Spinal cord (tissue), 10 donors: ENCODE data around the gene LRRFIP1. TPM values are rescaled to one million over a fixed set of nuclear protein-coding genes. Genes with fewer than 3 reads are reported as not detected.
"Not testable (repeated sequence)": the region's sequence is repeated elsewhere in the genome, so short reads cannot be mapped to it uniquely, and the experiment has no call there.

ENCODE experiments used
- DNase-seq, 6 donors: peaks; one replicate each; pipeline versions ENCODE4 v3.0.0 to v3.0.0-alpha.2; 2013 to 2015; ENCODE audit warnings: low spot score in 6 of 6, low read depth in 4 of 6
- H3K27ac ChIP-seq: one replicate; pipeline ENCODE4 v1.5.1; 2013; ENCODE audit warnings: low read depth, low read length, control low read depth
- H3K27me3 ChIP-seq: one replicate; pipeline ENCODE4 v1.6.1; 2013; ENCODE audit warnings: low read length; ENCODE audit not compliant: control insufficient read depth, insufficient read depth
- H3K36me3 ChIP-seq: one replicate; pipeline ENCODE4 v1.6.1; 2013; ENCODE audit warnings: low read length; ENCODE audit not compliant: control insufficient read depth, insufficient read depth
- H3K4me1 ChIP-seq: one replicate; pipeline ENCODE4 v1.6.1; 2013; ENCODE audit warnings: low read length; ENCODE audit not compliant: control insufficient read depth, insufficient read depth
- H3K4me3 ChIP-seq: one replicate; pipeline ENCODE4 v1.5.1; 2013; ENCODE audit warnings: low read depth, low read length, control low read depth
- H3K9me3 ChIP-seq: one replicate; pipeline ENCODE4 v1.6.1; 2013; ENCODE audit warnings: low read length; ENCODE audit not compliant: control insufficient read depth, insufficient read depth
- WGBS: methylation state at CpG from one replicate; pipeline ENCODE4 v1.1.5; 2013; ENCODE audit warnings: missing lambda C conversion rate; ENCODE audit not compliant: insufficient coverage; 5-methylcytosine and 5-hydroxymethylcytosine counted together
- polyA plus RNA-seq, 2 donors: library from polyadenylated mRNA; unstranded; fragments of 120-200 nt; gene quantifications; one replicate each; pipeline ENCODE4 v1.2.1, GENCODE V29; 2013; ENCODE audit not compliant: insufficient read length in 2 of 2
- total RNA-seq, 2 donors: library from RNA; depleted of rRNA in 1 of 2; stranded (reverse); fragments of 120-200 nt in 1 of 2; fragments of >200 nt in 1 of 2; gene quantifications; one replicate each; pipeline versions ENCODE4 v1.2.3 to v1.2.4, GENCODE V29; 2013 to 2014
- donor health status: healthy.

Gene LRRFIP1
- total and polyA plus RNA-seq, 4 donors: 36.5 to 56.1 (median 55.2) TPM

GRCh38 chr2:237746302-237747080, 119.1 kb downstream of the LRRFIP1 start:
- 80% methylated on average over 9 of the region's 15 CpGs for WGBS
- peaks cover 6% of the 10 kb centered on the region for H3K4me1 ChIP-seq
- no peak overlapping the region for H3K27ac ChIP-seq
- no peak overlapping the region for H3K4me3 ChIP-seq
- H3K27me3 ChIP-seq: no peaks in the 10 kb centered on the region
- peaks cover 17% of the 10 kb centered on the region for H3K36me3 ChIP-seq
- no peaks in the 10 kb centered on the region for H3K9me3 ChIP-seq
- peak in 1 of 6 donors; percentile 62 for DNase-seq

GRCh38 chr2:237747189-237747588, 119.8 kb downstream of the LRRFIP1 start:
- no peak overlapping the region for H3K4me3 ChIP-seq
- WGBS: 96% methylated on average over 6 of the region's 9 CpGs
- H3K36me3 ChIP-seq: peaks cover 19% of the 10 kb centered on the region
- no peak for DNase-seq
- H3K4me1 ChIP-seq: peaks cover 6% of the 10 kb centered on the region
- no peaks in the 10 kb centered on the region for H3K9me3 ChIP-seq
- H3K27ac ChIP-seq: no peak overlapping the region
- H3K27me3 ChIP-seq: no peaks in the 10 kb centered on the region

GRCh38 chr2:237749002-237749401, 121.6 kb downstream of the LRRFIP1 start:
- no peaks in the 10 kb centered on the region for H3K9me3 ChIP-seq
- DNase-seq: no peak
- 100% methylated on average over 8 of the region's 11 CpGs for WGBS
- peaks cover 6% of the 10 kb centered on the region for H3K4me1 ChIP-seq
- no peak overlapping the region for H3K27ac ChIP-seq
- H3K4me3 ChIP-seq: no peak overlapping the region
- H3K27me3 ChIP-seq: no peaks in the 10 kb centered on the region
- peaks cover 28% of the 10 kb centered on the region for H3K36me3 ChIP-seq

- 67% methylated on average over 2 of the region's 2 CpGs for WGBS
- no peaks in the 10 kb centered on the region for H3K27me3 ChIP-seq
- H3K9me3 ChIP-seq: no peaks in the 10 kb centered on the region
- H3K36me3 ChIP-seq: peaks cover 30% of the 10 kb centered on the region
- H3K27ac ChIP-seq: no peak overlapping the region
- DNase-seq: no peak
- H3K4me1 ChIP-seq: peaks cover 2% of the 10 kb centered on the region
- no peak overlapping the region for H3K4me3 ChIP-seq
These were observed 122.6 kb downstream of the LRRFIP1 start for GRCh38 chr2:237749961-237750360.

DNA sequence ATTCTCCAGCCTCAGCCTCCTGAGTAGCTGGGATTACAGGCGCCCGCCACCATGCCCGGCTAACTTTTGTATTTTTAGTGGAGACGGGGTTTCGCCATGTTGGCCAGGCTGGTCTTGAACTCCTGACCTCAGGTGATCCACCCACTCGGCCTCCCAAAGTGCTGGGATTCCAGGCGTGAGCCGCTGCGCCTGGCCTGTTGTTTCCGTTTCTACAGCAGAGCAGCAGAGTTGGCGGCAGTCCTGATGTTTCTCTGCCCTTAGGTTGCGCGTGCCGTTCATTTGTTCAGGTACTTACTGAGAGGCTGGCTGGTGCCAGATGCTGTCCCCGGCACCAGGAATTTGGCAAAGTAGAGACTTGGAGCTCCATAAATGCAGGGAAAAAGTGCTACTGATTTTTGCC, 123.1 kb downstream of the LRRFIP1 start:
- H3K27me3 ChIP-seq, H3K27ac ChIP-seq, H3K4me3 ChIP-seq, DNase-seq, H3K4me1 ChIP-seq, H3K9me3 ChIP-seq: not testable (repeated sequence)
- 91% methylated on average over 13 of the region's 15 CpGs for WGBS
- H3K36me3 ChIP-seq: peaks cover 34% of the 10 kb centered on the region

DNA sequence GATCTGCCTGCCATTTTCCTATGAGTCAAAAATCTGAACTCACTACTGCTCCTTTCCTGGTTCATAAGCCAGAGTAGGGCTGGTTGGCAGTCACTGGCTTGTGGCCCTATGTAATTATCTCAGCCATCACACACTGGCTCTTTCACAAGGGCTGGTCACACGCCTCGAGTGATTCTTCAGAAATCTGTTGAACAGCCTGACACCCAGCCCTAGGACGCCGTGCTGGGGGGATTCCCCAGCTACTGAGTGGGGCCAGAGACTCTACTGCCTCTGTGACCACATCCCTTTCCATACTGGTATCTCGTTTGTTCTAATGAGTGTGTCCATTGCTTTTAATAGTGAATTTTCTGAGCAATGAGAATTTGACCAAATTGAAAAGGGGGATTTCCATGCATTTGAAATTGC, 125.4 kb downstream of the LRRFIP1 start:
- peaks cover 36% of the 10 kb centered on the region for H3K36me3 ChIP-seq
- H3K27me3 ChIP-seq: no peaks in the 10 kb centered on the region
- no peaks in the 10 kb centered on the region for H3K9me3 ChIP-seq
- no peak overlapping the region for H3K27ac ChIP-seq
- H3K4me3 ChIP-seq: no peak overlapping the region
- no peak for DNase-seq
- no peaks in the 10 kb centered on the region for H3K4me1 ChIP-seq
- 50% methylated on average over 2 of the region's 5 CpGs for WGBS

GRCh38 chr2:237754182-237754581, 126.8 kb downstream of the LRRFIP1 start:
- no CpG with 5 or more reads among the region's 3 CpGs for WGBS
- no peak for DNase-seq
- Histone ChIP-seq H3K36me3 (peaks cover 34% of the 10 kb centered on the region), H3K27ac (no peak overlapping the region), H3K27me3 (no peaks in the 10 kb centered on the region), H3K4me3 (no peak overlapping the region), H3K9me3 (no peaks in the 10 kb centered on the region), H3K4me1 (no peaks in the 10 kb centered on the region)

DNA sequence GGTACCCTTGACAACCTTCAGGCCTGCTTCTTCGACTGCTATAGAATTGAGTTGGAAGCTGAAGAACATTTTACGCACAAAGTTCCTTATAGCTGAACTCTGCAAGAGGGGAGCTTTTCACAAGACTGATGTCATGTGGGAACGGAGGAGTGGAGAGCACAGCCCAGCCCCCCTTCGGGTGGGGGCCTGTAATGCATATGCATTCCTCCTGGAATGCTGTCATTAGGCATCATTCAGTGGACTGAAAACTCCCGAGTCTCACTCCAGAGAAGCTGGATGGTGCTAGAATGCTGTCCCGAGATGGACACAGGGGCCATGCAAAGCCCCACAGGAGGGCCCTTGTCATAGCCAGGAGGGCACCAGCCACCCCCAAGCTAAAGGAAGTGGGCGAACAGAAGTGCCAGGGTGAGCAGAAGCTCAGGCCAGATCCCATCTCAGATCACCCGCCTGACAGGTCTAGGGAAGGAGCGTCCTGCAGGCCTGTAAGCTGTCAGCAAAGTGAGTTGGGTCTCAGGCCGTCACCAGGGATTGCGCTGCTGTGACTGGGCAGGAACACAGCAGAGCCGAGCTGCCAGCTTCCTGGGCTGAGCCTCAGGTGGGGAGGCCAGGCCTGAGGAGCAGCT, 127.3 kb downstream of the LRRFIP1 start:
- Histone ChIP-seq H3K36me3 (peaks cover 32% of the 10 kb centered on the region), H3K4me1 (no peaks in the 10 kb centered on the region), H3K27me3 (no peaks in the 10 kb centered on the region), H3K27ac (no peak overlapping the region), H3K9me3 (no peaks in the 10 kb centered on the region), H3K4me3 (no peak overlapping the region)
- DNase-seq: no peak
- WGBS: 90% methylated on average over 11 of the region's 12 CpGs

DNA sequence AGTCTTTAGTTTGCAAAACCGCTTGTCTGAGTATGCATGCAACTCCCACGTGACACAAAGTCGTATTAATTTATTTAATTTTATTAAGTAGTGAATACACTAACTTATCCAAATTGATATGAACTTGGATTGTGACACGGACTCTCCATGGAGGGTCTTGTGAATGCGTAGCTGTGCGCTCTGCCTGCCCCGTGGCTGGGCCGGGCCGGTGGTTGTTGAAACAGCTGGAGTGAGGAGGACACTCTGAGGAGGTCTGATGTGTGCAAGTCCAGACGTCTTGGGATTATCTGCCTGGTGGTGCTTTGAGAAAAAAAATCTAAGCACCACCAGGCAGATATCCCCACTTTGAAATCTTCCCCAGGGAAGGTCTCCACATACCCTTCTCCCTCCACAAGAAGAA, 130.2 kb downstream of the LRRFIP1 start:
- H3K4me3 ChIP-seq: no peak overlapping the region
- no peak overlapping the region for H3K27ac ChIP-seq
- no peak for DNase-seq
- no CpG with 5 or more reads among the region's 10 CpGs for WGBS
- H3K9me3 ChIP-seq: no peaks in the 10 kb centered on the region
- no peaks in the 10 kb centered on the region for H3K27me3 ChIP-seq
- peaks cover 33% of the 10 kb centered on the region for H3K36me3 ChIP-seq
- H3K4me1 ChIP-seq: no peaks in the 10 kb centered on the region

DNA sequence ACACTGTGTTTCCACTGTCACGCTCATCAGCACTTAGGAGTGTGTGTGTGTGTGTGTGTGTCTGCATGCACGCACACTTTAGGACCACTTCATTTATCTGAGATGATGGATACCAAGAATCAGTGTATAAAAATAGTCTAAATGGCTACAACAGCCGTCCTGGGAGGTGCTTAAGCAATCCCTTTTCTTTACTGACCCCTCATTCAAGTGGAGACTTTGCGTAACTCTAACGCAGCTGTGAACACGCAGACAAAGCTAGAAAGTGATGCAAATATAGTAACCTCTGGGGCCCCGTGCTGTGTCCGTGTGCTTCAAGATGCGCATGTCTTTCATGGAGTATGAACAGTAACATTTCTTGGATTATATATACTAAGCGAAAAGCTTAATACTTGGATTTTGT, 130.8 kb downstream of the LRRFIP1 start:
- DNase-seq: no peak
- H3K27ac ChIP-seq: no peak overlapping the region
- no peaks in the 10 kb centered on the region for H3K4me1 ChIP-seq
- no peak overlapping the region for H3K4me3 ChIP-seq
- WGBS: 100% methylated on average over 1 of the region's 10 CpGs
- no peaks in the 10 kb centered on the region for H3K9me3 ChIP-seq
- peaks cover 30% of the 10 kb centered on the region for H3K36me3 ChIP-seq
- H3K27me3 ChIP-seq: no peaks in the 10 kb centered on the region
